SK-N-SH treated with all-trans-retinoic acid at 6 μM for 48 hours (cell line): ENCODE data around the gene PJA2.

Experiments used
- ZFP3 ChIP-seq: fragments of 250-450 bp; sonication (Bioruptor Pico); IDR thresholded peaks from 2 replicates; pipeline ENCODE4 v1.5.0; 2020; ENCODE audit warnings: mild to moderate bottlenecking, moderate library complexity
- ZNF8 ChIP-seq: fragments of 450-650 bp; formaldehyde crosslinking; IDR thresholded peaks from 2 replicates; pipeline ENCODE4 v1.5.0; 2020; ENCODE audit warnings: mild to moderate bottlenecking, moderate library complexity

- TF ChIP-seq ZFP3 = no peak
- TF ChIP-seq ZNF8 = no peak
These were observed 69.4 kb downstream of the PJA2 start for GRCh38 chr5:109340351-109340750.
